ENCODE data around the gene ETS1. TPM values are rescaled to one million over a fixed set of nuclear protein-coding genes. Genes with fewer than 3 reads are reported as not detected.
A peak's percentile ranks its signal among the peaks of the same experiment; 100 is the strongest.

Gene ETS1
- polyA plus RNA-seq, 1 experiment: 32.3 TPM

DNA sequence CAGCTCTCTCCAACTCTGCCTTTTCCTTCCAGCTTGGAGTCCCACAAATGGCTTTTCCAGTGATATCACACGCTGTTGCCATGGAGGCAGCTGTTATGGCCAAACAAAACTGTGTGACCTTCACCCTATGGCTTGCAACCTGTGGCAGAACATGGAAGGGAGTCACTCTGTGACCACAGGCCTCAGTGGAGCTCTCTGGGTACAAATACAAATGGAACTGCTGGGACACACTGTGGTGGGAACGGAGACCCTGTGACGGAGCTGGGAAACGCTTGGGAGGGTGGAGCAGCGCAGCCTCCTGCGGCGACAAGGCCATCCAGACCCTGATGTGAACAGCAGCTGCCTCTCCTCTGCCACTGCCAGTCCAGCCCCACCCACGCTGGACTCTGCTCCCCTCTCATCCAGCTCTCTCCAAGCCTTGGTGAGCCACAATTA lies 162.5 kb downstream of the ETS1 start:
- DNase-seq (ENCODE audit: low read depth, low spot score): no peak

DNA sequence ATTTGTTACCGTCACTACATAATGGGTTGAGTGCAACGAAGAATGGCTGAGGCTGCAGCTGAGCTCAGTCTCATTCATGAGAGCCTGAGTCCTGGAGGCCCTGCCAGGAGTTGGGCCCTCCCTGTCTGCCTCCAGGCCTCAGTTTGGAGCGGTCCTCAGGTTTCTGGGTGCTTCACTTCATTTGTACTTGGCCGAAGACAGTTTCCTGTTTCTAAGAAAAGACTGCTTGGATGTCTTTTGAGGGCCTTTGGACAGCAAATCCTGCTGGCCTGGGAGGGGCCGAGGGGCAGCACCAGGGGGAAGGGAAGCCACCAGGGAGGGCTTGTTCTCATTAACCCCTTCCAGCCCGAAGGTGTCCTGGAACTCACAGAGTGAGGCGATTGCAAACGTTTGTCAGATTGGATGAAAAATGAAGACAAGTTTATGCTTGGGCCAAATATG lies 163.1 kb downstream of the ETS1 start:
- no peaks in the 10 kb centered on the region; the same call in 1 of the 2 replicates for H3K9me3 ChIP-seq (ENCODE audit: control insufficient read depth, insufficient read depth, low read length)
- H3K27me3 ChIP-seq (ENCODE audit: control insufficient read depth, insufficient read depth, low read length): no peaks in the 10 kb centered on the region
- no peak overlapping the region for H3K4me3 ChIP-seq (ENCODE audit: low read depth, low read length)
- POLR2A ChIA-PET: interaction anchor here (0.8 kb wide), 1 partner anchor 105 kb away, joined by 3 read pairs; no protein-coding TSS in a partner anchor
- H3K27ac ChIP-seq (ENCODE audit: low read depth, low read length): peak overlapping the region; percentile 21
- CTCF ChIA-PET: interaction anchor here (1.0 kb wide), 1 partner anchor 266 kb away, joined by 4 read pairs; no protein-coding TSS in a partner anchor
- DNase-seq (ENCODE audit: low read depth, low spot score): no peak
- TF ChIP-seq, protein P1, sequence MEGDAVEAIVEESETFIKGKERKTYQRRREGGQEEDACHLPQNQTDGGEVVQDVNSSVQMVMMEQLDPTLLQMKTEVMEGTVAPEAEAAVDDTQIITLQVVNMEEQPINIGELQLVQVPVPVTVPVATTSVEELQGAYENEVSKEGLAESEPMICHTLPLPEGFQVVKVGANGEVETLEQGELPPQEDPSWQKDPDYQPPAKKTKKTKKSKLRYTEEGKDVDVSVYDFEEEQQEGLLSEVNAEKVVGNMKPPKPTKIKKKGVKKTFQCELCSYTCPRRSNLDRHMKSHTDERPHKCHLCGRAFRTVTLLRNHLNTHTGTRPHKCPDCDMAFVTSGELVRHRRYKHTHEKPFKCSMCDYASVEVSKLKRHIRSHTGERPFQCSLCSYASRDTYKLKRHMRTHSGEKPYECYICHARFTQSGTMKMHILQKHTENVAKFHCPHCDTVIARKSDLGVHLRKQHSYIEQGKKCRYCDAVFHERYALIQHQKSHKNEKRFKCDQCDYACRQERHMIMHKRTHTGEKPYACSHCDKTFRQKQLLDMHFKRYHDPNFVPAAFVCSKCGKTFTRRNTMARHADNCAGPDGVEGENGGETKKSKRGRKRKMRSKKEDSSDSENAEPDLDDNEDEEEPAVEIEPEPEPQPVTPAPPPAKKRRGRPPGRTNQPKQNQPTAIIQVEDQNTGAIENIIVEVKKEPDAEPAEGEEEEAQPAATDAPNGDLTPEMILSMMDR (IDR thresholded peaks at IDR 0.05; ENCODE audit: low read depth, low read length): no peak

More for the DNA sequence above, 162.5 kb downstream of the ETS1 start:
- Histone ChIP-seq H3K27me3 (ENCODE audit: control insufficient read depth, insufficient read depth, low read length) (no peaks in the 10 kb centered on the region), H3K4me3 (ENCODE audit: low read depth, low read length) (no peak overlapping the region), H3K9me3 (ENCODE audit: control insufficient read depth, insufficient read depth, low read length) (no peaks in the 10 kb centered on the region; the same call in 1 of the 2 replicates), H3K27ac (ENCODE audit: low read depth, low read length) (peak overlapping the region; percentile 21)
- TF ChIP-seq, protein P1 (IDR thresholded peaks at IDR 0.05; ENCODE audit: low read depth, low read length): no peak
- CTCF ChIA-PET: no interaction called here
- POLR2A ChIA-PET: interaction anchor here (0.8 kb wide), 1 partner anchor 105 kb away, joined by 3 read pairs; no protein-coding TSS in a partner anchor

DNA sequence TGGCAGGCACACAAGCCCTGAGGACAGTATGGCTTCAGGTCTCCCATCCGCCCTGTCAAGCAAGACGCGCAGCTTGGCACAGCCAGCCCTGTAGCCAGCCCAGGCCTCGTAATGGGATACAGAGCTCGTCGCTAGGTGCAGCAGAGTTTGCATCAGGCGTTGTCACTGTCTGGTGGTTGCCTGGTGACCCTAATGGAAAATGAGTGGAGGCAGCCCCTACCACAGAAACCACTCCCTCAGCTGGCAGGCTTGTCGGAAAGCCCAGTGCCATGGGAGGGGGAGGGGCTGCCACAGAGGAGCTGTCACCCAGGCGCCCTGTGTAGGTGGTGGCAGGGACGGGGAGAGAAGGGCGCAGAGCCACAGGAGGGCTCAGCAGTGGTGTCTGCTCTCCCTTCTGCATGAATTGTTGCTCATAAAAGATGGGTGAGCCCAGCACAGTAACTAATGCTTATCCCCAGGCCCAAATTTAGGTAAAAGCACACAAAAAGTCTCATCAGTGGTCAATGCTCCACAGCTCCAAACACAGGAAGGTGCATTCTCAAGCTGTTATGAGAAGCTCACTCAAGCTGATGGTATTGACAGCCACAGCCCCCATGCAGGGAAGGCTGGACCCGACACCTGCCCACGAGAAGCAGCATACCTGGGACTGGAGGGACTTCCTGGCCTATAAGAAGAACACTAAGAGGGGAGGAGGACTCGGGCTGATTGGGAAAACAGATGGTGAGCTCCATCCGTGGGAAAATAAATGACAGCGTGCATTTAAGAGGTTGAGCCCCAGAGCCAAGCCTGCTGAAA lies 164.6 kb downstream of the ETS1 start:
- TF ChIP-seq, protein P1 (IDR thresholded peaks at IDR 0.05; ENCODE audit: low read depth, low read length): no peak
- no peak overlapping the region for H3K4me3 ChIP-seq (ENCODE audit: low read depth, low read length)
- H3K27ac ChIP-seq (ENCODE audit: low read depth, low read length): no peak overlapping the region
- ChIA-PET POLR2A (no interaction called here), CTCF (no interaction called here)
- H3K27me3 ChIP-seq (ENCODE audit: control insufficient read depth, insufficient read depth, low read length): no peaks in the 10 kb centered on the region
- no peaks in the 10 kb centered on the region; the same call in 1 of the 2 replicates for H3K9me3 ChIP-seq (ENCODE audit: control insufficient read depth, insufficient read depth, low read length)
- DNase-seq (ENCODE audit: low read depth, low spot score): no peak

DNA sequence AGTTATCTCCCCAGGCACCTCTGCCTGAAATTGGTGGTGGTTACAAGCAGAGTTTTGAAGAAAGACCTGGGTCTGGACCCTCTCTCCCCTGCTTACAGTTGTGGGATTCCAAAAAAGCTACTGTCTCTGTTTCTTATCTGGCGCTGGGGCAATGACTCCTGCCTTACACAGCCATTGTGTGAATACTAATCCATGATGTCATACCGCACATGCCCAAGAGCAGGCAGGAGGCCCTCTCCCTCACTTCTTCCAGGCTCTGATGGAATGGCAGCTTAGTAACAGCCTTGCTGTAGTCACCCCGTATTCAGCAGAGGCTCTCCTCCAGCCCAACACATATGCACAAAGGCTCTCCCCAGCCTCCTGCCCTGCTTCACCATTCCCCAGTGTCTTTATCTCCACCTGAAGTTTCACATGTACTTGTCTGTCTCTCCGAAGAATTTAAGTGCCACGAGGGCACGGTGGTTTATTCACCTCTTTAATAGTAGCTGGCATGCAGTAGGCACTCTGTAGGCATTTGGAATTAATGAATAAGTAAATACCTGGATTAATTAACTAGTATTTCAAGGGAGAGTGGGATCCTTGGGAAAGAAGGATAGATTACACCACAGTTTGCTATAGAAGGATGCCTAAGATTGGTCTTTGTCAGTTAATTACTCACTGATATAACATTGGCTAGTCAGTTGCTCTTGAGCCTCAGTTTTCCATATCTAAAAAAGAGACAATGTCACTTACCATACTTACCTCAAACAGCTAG lies 165.6 kb downstream of the ETS1 start:
- ChIA-PET CTCF (interaction anchor here (1.1 to 1.3 kb wide), 2 partner anchors 13 to 15 kb away, joined by 3 to 4 read pairs; no protein-coding TSS in a partner anchor), POLR2A (no interaction called here)
- H3K9me3 ChIP-seq (ENCODE audit: control insufficient read depth, insufficient read depth, low read length): no peaks in the 10 kb centered on the region; the same call in 1 of the 2 replicates
- no peaks in the 10 kb centered on the region for H3K27me3 ChIP-seq (ENCODE audit: control insufficient read depth, insufficient read depth, low read length)
- H3K4me3 ChIP-seq (ENCODE audit: low read depth, low read length): no peak overlapping the region
- DNase-seq (ENCODE audit: low read depth, low spot score): no peak
- peak overlapping the region; percentile 88 for H3K27ac ChIP-seq (ENCODE audit: low read depth, low read length)
- TF ChIP-seq, protein P1 (IDR thresholded peaks at IDR 0.05; ENCODE audit: low read depth, low read length): no peak

Measured in AG04450 (cell line).